Astrocyte (in vitro differentiated cells and primary cell): Measurements from ENCODE around the gene XXYLT1.

Experiments
- CTCF ChIP-seq: IDR thresholded peaks from 2 replicates; pipeline ENCODE4 v1.5.1; 2011; ENCODE audit warnings: low read depth, mild to moderate bottlenecking, inconsistent platforms, low read length, moderate library complexity; ENCODE audit not compliant: insufficient read depth
- EZH2 ChIP-seq: IDR thresholded peaks from 2 replicates; pipeline ENCODE4 v1.6.1; 2012; ENCODE audit warnings: mild to moderate bottlenecking, low read length, inconsistent platforms; ENCODE audit not compliant: insufficient read depth

- TF ChIP-seq EZH2 (no peak), CTCF (no peak)
Measured at GRCh38 chr3:195122261-195122660, 148.7 kb downstream of the XXYLT1 start.
